GM21423 (cell line): Measurements from ENCODE around the gene ARHGAP26.
"Not testable (repeated sequence)": the region's sequence is repeated elsewhere in the genome, so short reads cannot be mapped to it uniquely, and the experiment has no call there.

Source experiments
- ATAC-seq: cut with Tn5 transposase; IDR thresholded peaks from one replicate; pipeline ENCODE4 v1.9.1; 2021; ENCODE audit warnings: mild to moderate bottlenecking, moderate library complexity; ENCODE audit not compliant: unreplicated experiment

Gene ARHGAP26

DNA sequence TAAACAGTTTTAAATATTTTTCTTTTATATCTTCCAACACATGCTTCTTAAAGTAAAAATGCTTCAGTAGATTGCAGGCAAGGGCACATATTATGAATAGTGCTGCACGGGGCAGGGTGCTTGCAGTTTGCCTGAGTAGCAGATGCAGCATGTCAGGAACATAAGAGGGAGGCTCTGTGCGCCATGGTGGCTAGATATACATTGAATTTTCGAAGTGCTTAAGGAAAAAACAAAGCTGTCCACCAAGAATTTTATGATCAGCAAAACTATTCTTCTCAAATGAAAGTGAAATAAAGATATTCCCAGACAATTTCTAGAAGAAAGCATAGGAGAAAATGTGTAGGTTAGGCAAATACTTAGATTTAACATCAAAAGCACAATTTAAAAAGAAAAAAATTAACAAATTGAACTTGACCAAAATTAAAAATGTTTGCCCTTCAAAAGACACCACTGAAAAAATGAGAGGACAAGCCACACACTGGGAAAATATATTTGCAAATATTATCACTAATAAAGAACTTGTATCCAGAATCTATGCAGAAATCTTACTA lies 420.2 kb downstream of the ARHGAP26 start:
- ATAC-seq: no peak

DNA sequence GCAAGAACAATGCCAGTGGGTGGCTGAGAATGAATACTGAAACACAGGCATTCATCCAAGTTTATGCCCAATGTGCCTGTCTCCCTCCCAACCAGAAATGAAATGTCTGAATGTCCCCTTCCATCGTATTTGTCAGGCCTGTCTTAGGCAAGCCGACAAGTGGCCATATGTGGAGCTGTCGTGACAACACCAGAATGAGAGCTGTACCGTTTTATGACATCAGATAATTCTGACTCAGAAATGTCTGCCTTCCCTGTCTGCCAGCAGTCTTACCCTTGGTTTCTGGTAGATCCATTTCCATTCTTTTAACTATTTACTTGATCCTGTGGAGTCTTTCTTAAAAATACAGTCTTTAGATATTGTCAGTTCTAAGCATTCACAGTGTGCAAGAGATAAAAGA lies 421.5 kb downstream of the ARHGAP26 start:
- ATAC-seq: no peak

DNA sequence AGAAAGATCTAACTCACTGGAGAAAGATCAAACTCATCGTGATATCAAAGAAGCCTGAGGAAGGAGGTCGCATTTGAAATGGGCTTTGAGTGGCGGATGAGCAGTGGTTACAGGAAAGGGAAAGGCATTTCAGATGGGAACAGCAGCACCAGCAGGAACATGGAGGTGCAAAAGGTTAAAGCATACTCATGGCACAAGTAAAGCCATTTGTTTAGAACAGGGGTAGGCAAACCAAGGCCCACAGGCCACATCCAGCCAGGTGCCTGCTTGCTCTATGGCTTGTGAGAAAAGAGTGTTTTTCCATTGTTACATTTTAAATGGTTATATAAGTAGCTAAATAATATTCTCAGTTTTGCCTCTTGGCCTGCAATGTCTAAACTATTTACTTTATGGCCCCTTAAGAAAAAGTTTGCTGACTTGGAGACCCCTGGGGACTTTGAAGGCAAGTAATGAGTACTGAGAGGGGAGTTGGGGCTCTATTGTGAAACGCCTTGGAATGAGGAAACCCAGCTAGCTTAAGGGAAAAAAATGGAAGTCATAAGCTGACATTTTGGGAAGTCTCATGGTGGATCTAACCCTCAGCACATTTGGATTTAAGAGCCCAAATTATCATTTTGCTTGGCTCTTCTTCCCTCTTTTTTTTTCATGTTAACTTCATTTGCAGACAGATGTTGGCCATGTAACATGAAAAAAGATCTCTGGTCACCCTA lies 422.2 kb downstream of the ARHGAP26 start:
- no peak for ATAC-seq

DNA sequence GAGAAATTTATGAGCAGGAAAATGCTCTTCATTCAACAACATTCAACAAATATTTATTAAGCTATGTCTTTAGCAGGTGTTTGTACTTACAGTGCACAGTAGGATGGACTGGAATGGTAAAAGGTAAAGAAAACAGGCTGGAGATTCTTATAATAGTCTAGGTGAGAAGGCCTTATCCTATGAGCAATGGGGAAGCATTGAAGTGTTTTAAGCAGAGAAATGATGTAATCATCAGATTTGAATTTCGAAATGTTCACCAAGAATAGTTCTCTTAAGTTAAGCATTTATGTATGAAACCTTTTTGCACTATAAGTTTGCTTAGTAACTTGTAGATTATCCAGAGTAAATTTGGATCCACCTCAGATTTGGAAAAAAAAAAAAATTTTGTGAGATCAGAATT lies 424.0 kb downstream of the ARHGAP26 start:
- ATAC-seq: no peak

DNA sequence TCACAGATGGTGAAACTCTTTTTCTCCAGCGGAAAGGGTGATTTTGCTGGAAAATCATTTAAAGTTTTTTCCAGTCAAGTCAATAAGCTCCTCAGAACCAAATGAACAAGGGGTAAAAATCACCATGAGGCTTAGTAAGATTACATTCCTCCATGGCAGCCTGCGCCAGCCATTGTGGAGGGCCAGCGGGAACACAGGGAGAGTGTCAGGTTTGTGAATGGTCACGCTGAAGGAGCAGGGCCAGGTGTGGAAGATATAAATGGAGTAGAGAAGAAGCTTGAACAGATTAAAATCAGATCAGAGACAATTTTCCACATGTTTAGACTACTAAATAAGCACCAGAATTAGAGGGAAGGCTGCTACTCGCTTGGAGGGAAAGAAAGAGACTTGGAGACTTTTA lies 424.5 kb downstream of the ARHGAP26 start:
- ATAC-seq: no peak

DNA sequence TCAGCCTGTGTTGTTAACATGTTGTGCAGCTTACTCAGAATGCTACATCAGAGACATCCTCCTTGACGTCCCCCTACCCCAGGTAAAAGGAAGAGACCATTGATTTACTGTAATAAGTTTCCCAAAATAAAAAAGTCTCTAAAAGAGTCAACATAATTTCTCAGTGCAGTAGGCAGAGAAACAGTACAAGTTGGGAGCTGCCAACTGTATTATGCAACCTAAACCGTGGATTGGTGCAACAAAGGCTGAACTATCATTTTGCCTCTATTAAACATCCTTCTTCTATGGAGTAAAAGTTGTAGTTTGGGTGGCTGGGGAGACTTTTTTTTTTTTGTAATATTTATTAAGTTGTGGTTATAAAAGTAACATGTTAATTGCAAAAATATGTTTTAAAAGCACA lies 425.3 kb downstream of the ARHGAP26 start:
- no peak for ATAC-seq

DNA sequence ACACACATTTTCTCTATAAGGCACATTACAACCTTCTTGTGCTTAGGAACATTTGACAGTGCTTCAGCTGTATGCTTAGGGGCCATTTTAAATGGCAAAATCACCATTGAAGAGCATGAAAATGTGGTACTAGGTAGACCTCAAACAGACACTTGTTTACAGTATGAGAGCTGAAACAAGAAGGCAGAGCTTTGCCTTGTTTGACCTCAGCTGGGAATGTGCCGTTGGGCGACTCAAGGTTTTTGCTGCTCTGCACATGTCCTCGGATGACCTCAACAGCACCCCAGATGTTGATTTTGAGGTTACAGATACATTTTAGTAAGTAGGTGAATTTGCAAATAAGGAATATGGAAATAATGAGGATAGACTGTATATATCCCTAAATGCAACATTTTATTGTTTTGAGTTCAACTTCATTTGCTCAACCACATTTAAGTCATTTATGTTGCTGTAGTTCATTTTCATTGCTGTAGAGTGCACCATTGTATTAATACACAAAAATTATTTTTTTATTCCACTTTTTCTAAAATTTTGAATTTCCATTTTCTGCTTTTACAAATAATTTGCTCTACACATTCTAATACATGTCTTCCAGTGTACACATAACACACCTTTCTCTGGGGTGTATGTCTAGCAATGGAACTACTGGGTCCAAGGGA lies 426.6 kb downstream of the ARHGAP26 start:
- no peak for ATAC-seq

DNA sequence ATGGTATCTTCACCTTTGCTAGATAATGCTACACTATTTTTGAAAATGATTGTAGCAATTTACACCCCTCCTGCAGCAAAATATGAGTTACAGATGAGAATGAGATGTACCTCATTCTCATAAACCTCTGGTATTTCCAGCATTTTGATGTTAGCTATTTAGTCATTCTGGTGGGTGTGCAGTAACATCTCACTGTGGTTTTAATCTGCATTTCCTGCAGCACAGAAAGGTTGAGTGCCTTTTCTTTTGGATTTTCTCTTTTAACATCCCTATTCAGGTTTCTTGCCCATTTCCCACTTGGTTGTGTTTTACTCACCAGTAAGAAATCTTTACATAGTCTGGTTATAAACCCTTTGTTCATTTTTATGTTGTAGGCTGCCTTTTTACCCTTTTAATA lies 427.1 kb downstream of the ARHGAP26 start:
- ATAC-seq: no peak

DNA sequence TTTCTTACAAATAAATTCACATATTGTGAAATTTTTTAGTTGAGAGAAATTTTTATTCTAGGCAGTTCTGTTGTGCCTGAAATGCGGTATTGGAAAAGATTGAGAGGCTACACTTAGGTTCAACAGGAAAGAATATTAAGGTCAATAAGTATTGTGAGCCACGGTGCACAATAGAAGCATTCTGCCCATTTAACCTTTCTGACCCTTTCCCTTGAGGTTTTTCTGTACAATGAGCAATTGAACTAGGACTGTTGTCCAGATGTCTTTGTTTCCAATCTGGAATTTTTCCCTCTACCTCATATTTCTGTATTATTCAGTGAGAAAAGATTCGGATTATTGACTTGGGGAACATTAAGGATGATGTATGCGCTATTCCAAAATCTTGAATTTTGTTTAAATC lies 428.2 kb downstream of the ARHGAP26 start:
- no peak for ATAC-seq

DNA sequence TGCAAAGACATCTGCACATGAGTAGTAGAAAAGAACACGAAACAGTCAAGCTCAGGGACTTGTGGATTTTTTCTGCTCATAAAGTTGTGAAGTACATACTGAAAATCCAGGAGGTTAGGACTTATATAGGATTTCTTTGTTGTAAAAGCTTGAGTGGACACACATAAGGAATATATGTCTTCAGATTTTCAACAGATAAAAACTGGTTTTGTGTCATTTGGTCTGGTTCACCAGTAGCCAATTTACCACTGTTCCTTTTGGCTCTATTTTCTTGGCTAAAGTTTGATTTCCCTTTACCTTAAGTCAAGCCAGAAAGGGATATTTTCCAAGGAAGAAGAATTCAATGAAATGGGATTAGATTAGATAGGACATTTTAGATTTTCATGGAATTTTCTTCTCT lies 429.0 kb downstream of the ARHGAP26 start:
- no peak for ATAC-seq

DNA sequence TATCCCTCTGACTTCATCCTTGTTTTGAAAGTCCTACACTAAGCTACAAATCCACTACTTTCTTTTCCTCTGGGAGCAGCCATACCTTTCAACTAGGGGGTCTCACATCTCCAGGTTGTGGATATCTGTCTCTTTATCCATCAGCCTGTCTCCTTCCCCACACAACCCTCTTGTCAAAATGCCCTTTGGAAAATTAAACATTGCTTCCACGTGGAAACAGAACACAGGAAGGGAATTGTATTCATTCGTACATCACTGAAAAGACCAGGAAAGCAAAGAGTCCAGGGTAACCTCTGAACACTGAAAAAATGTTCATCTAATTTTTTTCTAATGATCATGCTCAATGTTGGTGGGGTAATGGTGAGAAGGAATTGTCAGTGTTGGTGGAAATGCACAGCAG lies 429.7 kb downstream of the ARHGAP26 start:
- no peak for ATAC-seq

DNA sequence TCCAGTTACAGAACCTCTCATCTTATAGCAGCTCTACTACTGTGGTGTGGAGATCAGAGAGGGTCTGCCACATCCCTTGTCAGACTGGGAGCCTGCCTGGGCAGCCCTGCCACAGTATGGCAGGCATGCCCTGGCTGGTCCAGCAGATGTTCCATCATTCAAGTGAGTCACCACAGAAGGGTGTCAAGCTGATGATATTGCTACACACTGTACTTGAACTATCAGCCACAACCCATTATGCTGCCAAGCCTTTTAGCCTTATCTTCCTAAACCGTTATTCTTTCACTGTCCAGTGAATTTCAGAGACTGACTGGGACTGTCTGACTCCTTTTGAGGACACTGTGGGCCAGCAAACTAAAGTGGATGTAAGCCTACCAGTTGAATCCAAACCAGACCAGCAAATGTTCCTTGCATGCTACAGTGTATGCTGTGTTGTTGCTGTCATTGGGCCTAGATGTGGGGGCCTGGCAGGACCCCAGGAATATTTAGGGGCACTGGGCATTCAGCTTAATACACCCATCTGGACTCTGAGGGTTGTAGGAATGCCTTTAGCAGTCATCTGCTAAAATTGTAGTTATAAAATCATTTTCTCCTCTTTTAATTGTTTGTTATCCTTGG lies 430.7 kb downstream of the ARHGAP26 start:
- no peak for ATAC-seq

DNA sequence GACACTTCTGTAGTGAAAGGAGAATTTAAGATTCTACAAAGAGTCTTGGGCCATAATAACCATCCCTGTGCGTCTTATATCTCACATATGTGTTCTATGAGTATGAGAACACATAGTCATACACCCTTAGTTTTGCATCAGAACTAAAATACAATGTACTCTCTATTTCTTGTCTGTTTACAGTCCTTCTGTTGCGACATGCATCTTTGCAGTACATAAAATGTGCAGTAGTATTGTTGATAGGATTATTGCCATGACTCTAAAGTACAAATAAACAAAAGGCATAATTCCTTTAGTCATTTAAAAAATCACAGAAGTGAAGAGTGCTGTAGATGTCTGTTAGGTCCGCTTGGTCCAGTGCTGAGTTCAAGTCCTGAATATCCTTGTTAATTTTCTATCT lies 431.4 kb downstream of the ARHGAP26 start:
- ATAC-seq: no peak

DNA sequence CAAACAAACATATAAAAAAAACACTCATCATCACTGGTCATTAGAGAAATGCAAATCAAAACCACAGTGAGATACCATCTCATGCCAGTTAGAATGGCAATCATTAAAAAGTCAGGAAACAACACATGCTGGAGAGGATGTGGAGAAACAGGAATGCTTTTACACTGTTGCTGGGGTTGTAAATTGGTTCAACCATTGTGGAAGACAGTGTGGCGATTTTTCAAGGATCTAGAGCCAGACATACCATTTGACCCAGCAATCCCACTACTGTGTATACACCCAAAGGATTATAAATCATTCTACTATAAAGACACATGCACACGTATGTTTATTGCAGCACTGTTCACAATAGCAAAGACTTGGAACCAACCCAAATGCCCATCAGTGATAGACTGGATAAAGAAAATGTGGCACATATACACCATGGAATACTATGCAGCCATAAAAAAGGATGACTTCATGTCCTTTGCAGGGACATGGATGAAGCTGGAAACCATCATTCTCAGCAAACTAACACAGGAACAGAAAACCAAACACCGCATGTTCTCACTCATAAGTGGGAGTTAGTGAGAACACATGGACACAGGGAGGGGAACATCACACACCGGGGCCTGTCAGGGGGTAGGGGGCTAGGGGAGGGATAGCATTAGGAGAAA lies 433.3 kb downstream of the ARHGAP26 start:
- not testable (repeated sequence) for ATAC-seq

DNA sequence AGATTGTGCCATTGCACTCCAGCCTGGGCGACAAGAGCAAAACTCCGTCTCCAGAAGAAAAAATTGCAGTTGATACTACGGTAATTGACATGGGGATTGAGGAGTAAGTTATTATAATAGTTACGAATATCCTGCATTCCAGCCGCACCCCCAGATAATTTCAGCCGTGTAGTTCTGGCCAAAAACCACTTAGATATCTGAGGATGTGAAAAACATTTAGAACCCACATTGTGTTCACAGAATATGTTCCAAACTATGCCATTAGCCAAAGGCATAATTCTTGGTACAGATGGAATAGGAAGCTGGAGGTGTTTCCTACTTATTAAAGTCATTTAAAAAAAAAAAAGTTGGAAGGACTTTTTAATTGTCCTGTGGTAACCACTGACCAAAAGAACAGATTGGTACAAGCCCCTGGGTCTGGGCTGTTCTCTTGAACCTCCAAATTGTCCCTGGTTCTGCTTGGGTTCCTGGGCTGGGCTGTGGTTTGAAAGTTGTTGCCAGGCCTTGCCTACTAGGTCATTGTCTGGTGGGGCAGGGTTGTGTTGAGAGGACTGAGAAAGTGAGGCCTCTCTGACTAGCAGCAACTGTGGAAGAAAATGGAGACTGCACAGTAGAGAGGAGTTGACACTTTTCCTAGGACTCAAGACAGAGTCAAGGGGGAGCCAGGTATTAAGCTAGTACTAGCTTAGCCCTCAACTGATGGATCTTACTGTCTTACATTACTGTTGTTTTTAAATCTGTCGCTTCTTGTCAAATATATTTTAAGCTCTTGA lies 434.5 kb downstream of the ARHGAP26 start:
- ATAC-seq: no peak

DNA sequence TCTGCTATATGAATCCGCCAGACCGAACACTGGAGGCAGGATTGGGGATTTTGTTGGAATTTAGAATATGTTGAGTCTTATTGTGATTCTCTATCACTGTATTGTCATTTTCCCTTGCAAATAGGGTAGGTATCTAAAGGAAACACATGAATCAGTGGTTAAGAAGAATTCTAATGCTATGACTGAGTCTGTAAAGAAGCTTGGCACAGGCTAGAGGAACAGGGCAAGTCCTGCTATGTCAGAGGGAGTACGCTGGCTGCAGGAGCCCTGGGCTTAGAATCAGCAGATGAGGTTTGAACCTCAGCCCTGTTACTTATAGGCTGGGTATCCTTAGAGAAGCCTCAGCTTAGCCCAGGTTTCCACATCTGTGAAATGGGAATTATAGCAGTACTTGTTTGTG lies 435.2 kb downstream of the ARHGAP26 start:
- ATAC-seq: no peak

DNA sequence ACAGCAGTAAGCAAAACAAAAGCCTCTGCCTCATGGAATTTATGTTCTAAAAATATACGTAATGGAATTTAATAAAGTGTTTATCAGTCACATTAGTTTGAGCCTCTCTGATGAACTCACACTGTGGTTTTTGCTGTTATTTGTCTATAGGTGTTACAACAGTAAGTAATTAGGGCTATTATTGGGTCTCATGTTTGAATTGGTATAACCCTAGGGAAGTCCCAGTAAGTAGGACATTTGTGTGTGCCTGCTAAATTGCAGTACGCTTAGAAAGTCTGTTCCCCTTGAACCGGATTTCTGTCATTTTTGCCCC lies 435.7 kb downstream of the ARHGAP26 start:
- ATAC-seq: no peak

DNA sequence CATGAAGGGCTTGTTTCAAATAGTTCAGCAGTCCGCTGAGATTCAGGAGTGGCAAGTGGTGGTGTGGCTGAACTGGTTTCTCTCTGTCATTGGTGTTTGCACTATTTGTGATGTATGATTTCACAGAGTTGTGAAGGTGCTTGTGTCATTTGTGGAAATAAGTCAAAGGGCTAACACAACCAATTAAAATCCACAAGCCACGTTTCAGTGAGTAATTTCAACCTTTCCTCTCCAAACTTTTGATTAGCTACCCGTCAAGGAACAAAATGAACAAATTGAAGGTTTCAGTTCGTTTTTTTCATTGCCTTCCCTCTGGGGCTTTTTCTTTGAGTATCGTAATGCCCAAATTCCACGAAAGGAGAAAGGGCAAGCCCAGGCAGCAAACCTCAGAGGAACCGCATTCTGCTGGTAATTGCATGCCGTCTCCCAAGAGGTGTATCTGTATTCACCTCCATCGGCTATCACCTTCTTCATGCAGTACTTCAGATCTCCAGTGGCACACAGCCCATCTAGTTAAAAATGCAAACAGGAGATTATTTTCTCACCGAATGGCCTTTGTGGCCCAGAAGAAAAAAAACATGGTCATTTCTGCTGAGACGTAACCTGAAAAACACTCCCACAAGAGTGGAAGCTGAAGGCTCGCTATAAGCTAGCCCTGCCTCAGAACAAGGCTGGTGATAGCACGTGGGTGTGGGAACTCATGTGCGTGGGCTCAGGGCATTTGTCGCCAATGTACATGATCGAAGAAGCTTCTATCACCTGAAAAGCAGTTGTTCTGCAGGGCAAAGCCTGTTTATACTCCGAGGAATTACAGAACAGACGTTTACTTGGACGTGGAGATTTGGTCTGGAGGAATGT lies 436.2 kb downstream of the ARHGAP26 start:
- no peak for ATAC-seq

DNA sequence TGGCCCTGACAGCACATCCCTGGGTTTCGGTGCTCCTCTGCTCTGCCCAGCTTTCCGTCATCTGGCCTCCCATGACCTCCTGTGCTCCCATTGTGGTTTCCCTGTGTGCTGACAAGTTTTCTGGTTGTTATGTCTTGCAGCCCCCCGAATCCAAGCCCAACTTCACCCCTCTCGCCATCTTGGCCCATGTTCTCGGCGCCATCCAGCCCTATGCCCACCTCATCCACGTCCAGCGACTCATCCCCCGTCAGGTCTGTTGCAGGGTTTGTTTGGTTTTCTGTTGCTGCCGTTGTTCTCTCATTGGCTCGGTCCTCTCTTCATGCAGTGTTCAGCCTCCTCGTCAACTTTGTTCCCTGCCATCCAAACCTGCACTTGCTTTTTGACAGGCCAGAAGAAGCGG lies 436.9 kb downstream of the ARHGAP26 start:
- no peak for ATAC-seq
